Caco-2 (cell line): ENCODE data around the gene PI4KA. TPM values are rescaled to one million over a fixed set of nuclear protein-coding genes. Genes with fewer than 3 reads are reported as not detected.
"Not testable (repeated sequence)": the region's sequence is repeated elsewhere in the genome, so short reads cannot be mapped to it uniquely, and the experiment has no call there.

Experiments used
- BruUV-seq: library from RNA; stranded (reverse); fragments of 400-500 nt; replicated peaks from 2 replicates; lab custom pipeline; 2021; lab: Mats Ljungman, UMichigan
- CTCF ChIA-PET: fragments of 300-600 bp; sonication (Branson Sonifier 250); formaldehyde crosslinking; loops from one replicate; lab custom pipeline; 2022; ENCODE audit warnings: antibody characterized with exemption; lab: Charles Lee
- POLR2A ChIA-PET: fragments of 300-600 bp; sonication (Branson Sonifier 250); formaldehyde crosslinking; loops from one replicate; lab custom pipeline; 2022; ENCODE audit warnings: antibody characterized with exemption; lab: Charles Lee
- DNase-seq, 2 experiments: peaks; one replicate each; pipeline versions ENCODE4 v3.0.0 to v3.0.0-alpha.2; 2020 to 2022
- H3K27me3 ChIP-seq: replicated peaks from 2 replicates; pipeline ENCODE4 v1.6.0; 2011; ENCODE audit warnings: low read length; ENCODE audit not compliant: control insufficient read depth, insufficient read depth
- H3K36me3 ChIP-seq: 2 replicates; pipeline ENCODE4 v1.5.1; 2011; ENCODE audit warnings: low read length; ENCODE audit not compliant: control insufficient read depth, insufficient read depth
- H3K4me1 ChIP-seq: fragments of 250-450 bp; sonication (Bioruptor Pico); 2 replicates; pipeline ENCODE4 v1.5.1; 2020; ENCODE audit warnings: mild to moderate bottlenecking
- H3K4me3 ChIP-seq: 2 replicates; pipeline ENCODE4 v1.5.1; 2011; ENCODE audit warnings: low read depth, mild to moderate bottlenecking, control low read depth, low read length
- H3K9me3 ChIP-seq: fragments of 250-450 bp; sonication (Bioruptor Pico); 2 replicates; pipeline ENCODE4 v1.5.1; 2020; ENCODE audit warnings: mild to moderate bottlenecking, moderate library complexity
- H3K27ac Mint-ChIP-seq: one replicate; pipeline ENCODE4 v1.8.0; 2022; ENCODE audit warnings: mixed read lengths; ENCODE audit not compliant: unreplicated experiment
- H3K27me3 Mint-ChIP-seq: one replicate; pipeline ENCODE4 v1.8.0; 2022; ENCODE audit warnings: mixed read lengths; ENCODE audit not compliant: insufficient read depth, unreplicated experiment
- H3K36me3 Mint-ChIP-seq: one replicate; pipeline ENCODE4 v1.8.0; 2022; ENCODE audit warnings: mild to moderate bottlenecking, mixed read lengths; ENCODE audit not compliant: insufficient read depth, unreplicated experiment
- H3K4me1 Mint-ChIP-seq: one replicate; pipeline ENCODE4 v1.8.0; 2022; ENCODE audit warnings: low read depth, mixed read lengths; ENCODE audit not compliant: unreplicated experiment
- H3K4me3 Mint-ChIP-seq: one replicate; pipeline ENCODE4 v1.8.0; 2022; ENCODE audit warnings: mild to moderate bottlenecking, moderate library complexity, mixed read lengths; ENCODE audit not compliant: unreplicated experiment
- H3K9me3 Mint-ChIP-seq: one replicate; pipeline ENCODE4 v1.8.0; 2022; ENCODE audit warnings: mixed read lengths; ENCODE audit not compliant: unreplicated experiment
- CTCF ChIP-seq, 2 experiments: fragments of 200-600 bp in 1 of 2; IDR thresholded peaks; 1 replicate in 1 of 2; 2 replicates in 1 of 2; pipeline versions ENCODE4 v1.5.1 to v1.8.0; 2011 to 2022; ENCODE audit warnings: antibody characterized with exemption in 1 of 2, control low read depth in 1 of 2, inconsistent platforms in 1 of 2, low read depth in 1 of 2, low read length in 1 of 2, mild to moderate bottlenecking in 1 of 2, moderate library complexity in 1 of 2; ENCODE audit not compliant: insufficient read depth in 1 of 2, severe bottlenecking in 1 of 2, unreplicated experiment in 1 of 2
- intact Hi-C: fragments of 100-400 bp; cut with micrococcal nuclease; formaldehyde crosslinking; loops from one replicate; pipeline ENCODE4 v1.10.0; 2022; ENCODE audit not compliant: unreplicated experiment
- total RNA-seq: library from RNA; stranded (reverse); gene quantifications from 2 replicates; pipeline ENCODE4 v1.2.3, GENCODE V29; 2022

The PI4KA gene
- total RNA-seq, 1 experiment from 2014 or later = 66.9 TPM

GRCh38 chr22:20663941-20664593 lies 194.5 kb downstream of the PI4KA start:
- no peak for TF ChIP-seq CTCF (IDR thresholded peaks at IDR 0.05; ENCODE audit: insufficient read depth in 1 of 2, low read depth in 1 of 2, low read length in 1 of 2, severe bottlenecking in 1 of 2, unreplicated experiment in 1 of 2)
- intact Hi-C loops = no loop called here
- Histone ChIP-seq H3K4me3 (no peak overlapping the region), H3K9me3 (peaks cover 3% of the 10 kb centered on the region; the same call in 1 of the 2 replicates), H3K4me1 (no peaks in the 10 kb centered on the region), H3K36me3 (no peaks in the 10 kb centered on the region), H3K27me3 (no peaks in the 10 kb centered on the region)
- Mint-ChIP-seq H3K36me3 (no peaks in the 10 kb centered on the region), H3K9me3 (no peaks in the 10 kb centered on the region), H3K4me1 (no peaks in the 10 kb centered on the region), H3K4me3 (no peak overlapping the region), H3K27me3 (peaks cover 17% of the 10 kb centered on the region), H3K27ac (no peak overlapping the region)
- DNase-seq = no peak
- no TSS peak for BruUV-seq
- POLR2A ChIA-PET = no interaction called here
- CTCF ChIA-PET = no interaction called here

- Histone ChIP-seq H3K27me3 (no peaks in the 10 kb centered on the region), H3K4me3 (no peak overlapping the region), H3K36me3 (no peaks in the 10 kb centered on the region), H3K4me1 (no peaks in the 10 kb centered on the region), H3K9me3 (peaks cover 3% of the 10 kb centered on the region; the same call in 1 of the 2 replicates)
- CTCF ChIA-PET = interaction anchor here (0.6 kb wide), 1 partner anchor 39 kb away, joined by 3 read pairs; no protein-coding TSS in a partner anchor
- H3K36me3 Mint-ChIP-seq = no peaks in the 10 kb centered on the region
- POLR2A ChIA-PET = no interaction called here
- no peaks in the 10 kb centered on the region for H3K9me3 Mint-ChIP-seq
- intact Hi-C loops = no loop called here
- no peak for DNase-seq
- H3K4me1 Mint-ChIP-seq = no peaks in the 10 kb centered on the region
- no peak for TF ChIP-seq CTCF (IDR thresholded peaks at IDR 0.05; ENCODE audit: insufficient read depth in 1 of 2, low read depth in 1 of 2, low read length in 1 of 2, severe bottlenecking in 1 of 2, unreplicated experiment in 1 of 2)
- no peak overlapping the region for H3K27ac Mint-ChIP-seq
- no peak overlapping the region for H3K4me3 Mint-ChIP-seq
- BruUV-seq = no TSS peak
- H3K27me3 Mint-ChIP-seq = peaks cover 22% of the 10 kb centered on the region
These were observed 195.3 kb downstream of the PI4KA start for GRCh38 chr22:20663137-20663828.

- peaks cover 27% of the 10 kb centered on the region for H3K27me3 Mint-ChIP-seq
- H3K27me3 ChIP-seq, H3K4me3 Mint-ChIP-seq, H3K4me1 Mint-ChIP-seq, intact Hi-C loops, H3K27ac Mint-ChIP-seq, BruUV-seq, DNase-seq, H3K36me3 ChIP-seq, H3K36me3 Mint-ChIP-seq, H3K4me3 ChIP-seq, H3K9me3 ChIP-seq, H3K9me3 Mint-ChIP-seq, POLR2A ChIA-PET, H3K4me1 ChIP-seq: not testable (repeated sequence)
- CTCF ChIA-PET = interaction anchor here (0.6 kb wide), 1 partner anchor 38 kb away, joined by 3 read pairs; no protein-coding TSS in a partner anchor
These were observed 196.0 kb downstream of the PI4KA start for GRCh38 chr22:20662524-20663036.
